OCI-LY7 (cell line): ENCODE results near the gene TANC1. TPM values are rescaled to one million over a fixed set of nuclear protein-coding genes. Genes with fewer than 3 reads are reported as not detected.

Source experiments
- BruUV-seq: library from RNA; stranded (reverse); fragments of 400-500 nt; replicated peaks from 2 replicates; lab custom pipeline; 2021; lab: Mats Ljungman, UMichigan
- CTCF ChIA-PET: fragments of 300-600 bp; sonication (Branson Sonifier 250); formaldehyde crosslinking; loops from one replicate; lab custom pipeline; 2022; ENCODE audit warnings: antibody characterized with exemption; ENCODE audit not compliant: unreplicated experiment; lab: Charles Lee
- POLR2A ChIA-PET: fragments of 300-600 bp; sonication (Branson Sonifier 250); formaldehyde crosslinking; loops from one replicate; lab custom pipeline; 2022; ENCODE audit warnings: antibody characterized with exemption; lab: Charles Lee
- DNase-seq: peaks from one replicate; pipeline ENCODE4 v3.0.0-alpha.2; 2015; ENCODE audit warnings: low spot score
- H2AFZ ChIP-seq: fragments of 200-600 bp; sonication (generic), shearing (Covaris generic); 2 replicates; pipeline ENCODE4 v1.6.1; 2014; ENCODE audit warnings: mild to moderate bottlenecking, antibody characterized with exemption, low read length, moderate library complexity
- H3K27ac ChIP-seq: fragments of 200-600 bp; sonication (generic); 2 replicates; pipeline ENCODE4 v1.5.1; 2014; ENCODE audit warnings: mixed run types, low read depth, mild to moderate bottlenecking, moderate library complexity, low read length, inconsistent platforms; ENCODE audit not compliant: poor library complexity, severe bottlenecking
- H3K36me3 ChIP-seq: fragments of 200-600 bp; sonication (generic); 2 replicates; pipeline ENCODE4 v1.6.1; 2014; ENCODE audit warnings: mild to moderate bottlenecking, antibody characterized with exemption, low read length, moderate library complexity, mixed read lengths; ENCODE audit not compliant: insufficient read depth
- H3K4me1 ChIP-seq: fragments of 200-600 bp; sonication (generic); 2 replicates; pipeline ENCODE4 v1.5.1; 2014; ENCODE audit warnings: mild to moderate bottlenecking, low read length; ENCODE audit not compliant: insufficient read depth, poor library complexity, severe bottlenecking
- H3K4me2 ChIP-seq: fragments of 200-600 bp; sonication (generic); 2 replicates; pipeline ENCODE4 v1.6.1; 2014; ENCODE audit warnings: mild to moderate bottlenecking, low read length
- H3K4me3 ChIP-seq: fragments of 200-600 bp; sonication (generic); 2 replicates; pipeline ENCODE4 v1.5.1; 2014; ENCODE audit warnings: mild to moderate bottlenecking, low read depth, low read length; ENCODE audit not compliant: poor library complexity, severe bottlenecking
- H3K79me2 ChIP-seq: fragments of 200-600 bp; sonication (generic); 2 replicates; pipeline ENCODE4 v1.6.1; 2016; ENCODE audit warnings: low read depth, mild to moderate bottlenecking, low read length, moderate library complexity, mixed read lengths; ENCODE audit not compliant: insufficient read depth
- H3K9me2 ChIP-seq: fragments of 200-600 bp; sonication (generic); 2 replicates; pipeline ENCODE4 v1.6.1; 2016; ENCODE audit warnings: mild to moderate bottlenecking, low read length, mixed read lengths; ENCODE audit not compliant: insufficient read depth
- H3K9me3 ChIP-seq: fragments of 200-600 bp; sonication (generic); 2 replicates; pipeline ENCODE4 v1.6.1; 2014; ENCODE audit warnings: mild to moderate bottlenecking, mixed run types, low read length, mixed read lengths
- H4K20me1 ChIP-seq: fragments of 200-600 bp; sonication (generic); 2 replicates; pipeline ENCODE4 v1.6.1; 2014; ENCODE audit warnings: mild to moderate bottlenecking, antibody characterized with exemption, low read length, moderate library complexity, mixed read lengths; ENCODE audit not compliant: insufficient read depth
- CTCF ChIP-seq: fragments of 200-600 bp; sonication (generic); conservative IDR thresholded peaks from 2 replicates; pipeline ENCODE4 v1.5.1; 2014; ENCODE audit warnings: mild to moderate bottlenecking, antibody characterized with exemption, low read length, moderate library complexity, mixed read lengths
- EZH2phosphoT487 ChIP-seq: fragments of 200-600 bp; sonication (generic); IDR thresholded peaks from 2 replicates; pipeline ENCODE4 v1.6.1; 2018; ENCODE audit warnings: low read depth, borderline replicate concordance, mild to moderate bottlenecking, mixed run types, antibody characterized with exemption, low read length, moderate library complexity, mixed read lengths
- intact Hi-C: fragments of 100-400 bp; cut with micrococcal nuclease; formaldehyde crosslinking; loops from one replicate; pipeline ENCODE4 v1.10.0; 2022; ENCODE audit not compliant: unreplicated experiment
- total RNA-seq, 2 experiments: library from RNA; depleted of rRNA in 1 of 2; stranded (reverse); fragments of >200 nt in 1 of 2; shearing (Covaris generic) in 1 of 2; gene quantifications; 2 replicates each; pipeline ENCODE4 v1.2.3, GENCODE V29; 2014 to 2022

The TANC1 gene
- total RNA-seq, 2 experiments from 2014 or later: 0.04 TPM; not detected in 1

GRCh38 chr2:159194241-159194640 lies 225.8 kb downstream of the TANC1 start:
- ChIA-PET CTCF (no interaction called here), POLR2A (no interaction called here)
- no peak for DNase-seq
- no peaks in the 10 kb centered on the region for H3K79me2 ChIP-seq
- TF ChIP-seq CTCF (no peak), EZH2phosphoT487 (no peak)
- H3K36me3 ChIP-seq: no peaks in the 10 kb centered on the region
- no peak overlapping the region for H3K4me3 ChIP-seq
- no peaks in the 10 kb centered on the region for H3K9me2 ChIP-seq
- H2AFZ ChIP-seq: no peak overlapping the region
- no peak overlapping the region for H3K27ac ChIP-seq
- no peaks in the 10 kb centered on the region for H4K20me1 ChIP-seq
- intact Hi-C loops: no loop called here
- no peaks in the 10 kb centered on the region for H3K4me1 ChIP-seq
- no peaks in the 10 kb centered on the region for H3K9me3 ChIP-seq
- no peak overlapping the region for H3K4me2 ChIP-seq
- no TSS peak for BruUV-seq

- H3K4me2 ChIP-seq: no peak overlapping the region
- no peaks in the 10 kb centered on the region for H3K79me2 ChIP-seq
- ChIA-PET POLR2A (interaction anchor here (0.6 to 0.7 kb wide), 2 partner anchors 9 to 157 kb away, joined by 3 read pairs; no protein-coding TSS in a partner anchor), CTCF (no interaction called here)
- H3K27ac ChIP-seq: no peak overlapping the region
- no peaks in the 10 kb centered on the region for H3K9me3 ChIP-seq
- no peaks in the 10 kb centered on the region for H3K36me3 ChIP-seq
- H3K4me1 ChIP-seq: no peaks in the 10 kb centered on the region
- H4K20me1 ChIP-seq: no peaks in the 10 kb centered on the region
- H2AFZ ChIP-seq: no peak overlapping the region
- TF ChIP-seq EZH2phosphoT487 (no peak), CTCF (no peak)
- intact Hi-C loops: no loop called here
- no peak overlapping the region for H3K4me3 ChIP-seq
- no TSS peak for BruUV-seq
- H3K9me2 ChIP-seq: no peaks in the 10 kb centered on the region
- no peak for DNase-seq
These were observed 227.3 kb downstream of the TANC1 start for GRCh38 chr2:159195697-159196096.

- TF ChIP-seq EZH2phosphoT487 (no peak), CTCF (no peak)
- no peak for DNase-seq
- H3K9me2 ChIP-seq: no peaks in the 10 kb centered on the region
- ChIA-PET CTCF (no interaction called here), POLR2A (interaction anchor here (0.7 to 0.9 kb wide), 3 partner anchors 8 to 311 kb away, joined by 3 read pairs; no protein-coding TSS in a partner anchor)
- no peak overlapping the region for H3K4me3 ChIP-seq
- no peak overlapping the region for H3K4me2 ChIP-seq
- H3K4me1 ChIP-seq: no peaks in the 10 kb centered on the region
- intact Hi-C loops: no loop called here
- H3K79me2 ChIP-seq: no peaks in the 10 kb centered on the region
- no peaks in the 10 kb centered on the region for H3K36me3 ChIP-seq
- no TSS peak for BruUV-seq
- H2AFZ ChIP-seq: no peak overlapping the region
- no peaks in the 10 kb centered on the region for H3K9me3 ChIP-seq
- H4K20me1 ChIP-seq: no peaks in the 10 kb centered on the region
- no peak overlapping the region for H3K27ac ChIP-seq
These were observed 228.0 kb downstream of the TANC1 start for GRCh38 chr2:159196393-159196925.
